ENCODE results near the gene GCLM. TPM values are rescaled to one million over a fixed set of nuclear protein-coding genes. Genes with fewer than 3 reads are reported as not detected.

Gene GCLM
- total and polyA plus RNA-seq, 9 of the 15 experiments (the other 6 are each of a cell fraction or from before 2014, with no cell fraction given), result 9.3 to 71.6 (median 24.5) TPM

DNA sequence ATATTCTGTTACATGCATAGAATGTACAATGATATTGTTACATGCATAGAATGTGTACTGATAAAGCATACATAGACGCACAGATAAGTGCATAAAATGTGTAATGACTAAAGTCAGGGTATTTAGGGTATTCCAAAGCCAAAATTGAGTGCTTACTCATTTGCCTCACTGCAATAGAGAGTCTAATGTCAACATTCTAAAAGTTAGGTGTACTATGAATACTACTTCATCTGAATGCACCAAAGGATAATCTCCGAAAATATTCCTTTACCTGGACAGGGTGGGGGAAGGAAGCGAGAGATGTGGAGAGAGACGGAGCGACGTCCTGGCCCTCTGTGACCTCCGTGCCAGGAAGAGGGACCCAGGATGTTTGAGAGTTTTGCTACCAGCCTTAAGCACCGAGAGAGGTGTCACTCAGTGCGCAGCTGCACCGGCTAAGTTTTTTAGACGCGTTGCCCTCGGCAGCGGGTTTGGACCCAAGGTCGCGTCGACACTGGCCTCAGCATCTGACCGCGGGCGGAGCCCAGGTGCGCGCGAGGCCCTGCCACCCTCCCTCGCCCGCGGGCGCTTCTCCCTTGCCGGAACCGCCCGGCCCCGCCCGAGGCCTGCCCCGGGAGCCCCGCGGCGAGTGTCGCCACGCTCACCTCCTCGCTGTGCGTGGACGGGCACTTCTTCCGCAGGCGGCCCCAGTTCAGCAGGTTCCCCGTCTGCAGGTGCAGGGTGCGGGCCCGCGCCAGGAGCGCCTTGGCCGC lies 660 bp downstream of the GCLM start (continued):
- TF ChIP-seq MTA1 (IDR thresholded peaks at IDR 0.05; ENCODE audit: borderline replicate concordance) (no peak), SAFB (IDR thresholded peaks at IDR 0.05; ENCODE audit: borderline replicate concordance, low read depth, low read length) (0 out of 2 replicates have a peak, but pooled peaks have one; percentile 42), MEF2A (IDR thresholded peaks at IDR 0.05; ENCODE audit: control insufficient read depth, low read depth, low read length) (no peak), SIN3A (IDR thresholded peaks at IDR 0.05; ENCODE audit: borderline replicate concordance in 2 of 2, control insufficient read depth in 1 of 2, low read depth in 2 of 2, low read length in 2 of 2) (peak in 1 of 2 experiments; percentile 18; a peak in 2 of 4 replicates), HMG20B (CRISPR knock-in tag; IDR thresholded peaks at IDR 0.05) (no peak), ZFPM2 (CRISPR knock-in tag; IDR thresholded peaks at IDR 0.05) (0 out of 2 replicates have a peak, but pooled peaks have one; percentile 12), ZFX (CRISPR knock-in tag; IDR thresholded peaks at IDR 0.05) (peak; percentile 69), CTCFL (IDR thresholded peaks at IDR 0.05; ENCODE audit: borderline replicate concordance, insufficient read depth, low read depth, low read length, poor library complexity, severe bottlenecking) (no peak), NFE2L1 (tag; IDR thresholded peaks at IDR 0.05; ENCODE audit: borderline replicate concordance, low read depth) (no peak), ZNF696 (CRISPR knock-in tag; conservative IDR thresholded peaks at IDR 0.05) (no peak), SIN3B (IDR thresholded peaks at IDR 0.05; ENCODE audit: low read depth) (no peak), SAP30 (IDR thresholded peaks at IDR 0.05; ENCODE audit: borderline replicate concordance, insufficient read depth, low read depth, low read length, poor library complexity, severe bottlenecking) (peak; percentile 46), FOXJ3 (CRISPR knock-in tag; IDR thresholded peaks at IDR 0.05) (no peak), ZNF79 (CRISPR knock-in tag; IDR thresholded peaks at IDR 0.05; ENCODE audit: low read depth) (no peak), PHF8 (IDR thresholded peaks at IDR 0.05; ENCODE audit: borderline replicate concordance, low read length) (no peak), RB1 (IDR thresholded peaks at IDR 0.05; ENCODE audit: low read depth) (no peak), SRSF3 (IDR thresholded peaks at IDR 0.05; ENCODE audit: insufficient read depth, low read length) (0 out of 2 replicates have a peak, but pooled peaks have one; percentile 45), RREB1 (CRISPR knock-in tag; IDR thresholded peaks at IDR 0.05) (no peak), NR4A1 (CRISPR knock-in tag; IDR thresholded peaks at IDR 0.05) (0 out of 2 replicates have a peak, but pooled peaks have one; percentile 15), NR4A1 (tag; IDR thresholded peaks at IDR 0.05) (no peak)

Data from K562 (cell line).